ENCODE measurements around the gene KCNQ1. TPM values are rescaled to one million over a fixed set of nuclear protein-coding genes. Genes with fewer than 3 reads are reported as not detected.

The KCNQ1 gene
- total RNA-seq, 1 experiment from 2014 or later = not detected

DNA sequence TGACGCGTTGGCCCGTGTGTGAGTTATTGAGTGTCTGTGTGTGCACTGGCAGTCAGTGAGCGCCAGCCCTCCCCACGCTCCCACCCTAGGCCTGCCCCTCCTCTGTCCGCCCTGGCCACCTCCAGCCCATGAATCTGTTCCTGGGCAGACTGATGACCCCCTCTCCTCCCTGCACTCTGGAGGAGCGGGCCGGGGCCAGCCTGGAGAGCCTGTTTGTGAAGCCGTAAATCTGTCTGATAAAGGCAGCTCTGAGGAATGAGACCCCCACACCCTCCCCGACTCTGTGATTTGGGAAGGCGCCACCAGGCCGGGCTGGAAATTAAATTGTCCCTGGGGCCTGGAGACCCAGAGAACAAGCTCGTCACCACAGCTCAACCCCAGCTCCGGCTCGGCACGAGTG is 35.7 kb upstream of the KCNQ1 start:
- TF ChIP-seq, protein P1, sequence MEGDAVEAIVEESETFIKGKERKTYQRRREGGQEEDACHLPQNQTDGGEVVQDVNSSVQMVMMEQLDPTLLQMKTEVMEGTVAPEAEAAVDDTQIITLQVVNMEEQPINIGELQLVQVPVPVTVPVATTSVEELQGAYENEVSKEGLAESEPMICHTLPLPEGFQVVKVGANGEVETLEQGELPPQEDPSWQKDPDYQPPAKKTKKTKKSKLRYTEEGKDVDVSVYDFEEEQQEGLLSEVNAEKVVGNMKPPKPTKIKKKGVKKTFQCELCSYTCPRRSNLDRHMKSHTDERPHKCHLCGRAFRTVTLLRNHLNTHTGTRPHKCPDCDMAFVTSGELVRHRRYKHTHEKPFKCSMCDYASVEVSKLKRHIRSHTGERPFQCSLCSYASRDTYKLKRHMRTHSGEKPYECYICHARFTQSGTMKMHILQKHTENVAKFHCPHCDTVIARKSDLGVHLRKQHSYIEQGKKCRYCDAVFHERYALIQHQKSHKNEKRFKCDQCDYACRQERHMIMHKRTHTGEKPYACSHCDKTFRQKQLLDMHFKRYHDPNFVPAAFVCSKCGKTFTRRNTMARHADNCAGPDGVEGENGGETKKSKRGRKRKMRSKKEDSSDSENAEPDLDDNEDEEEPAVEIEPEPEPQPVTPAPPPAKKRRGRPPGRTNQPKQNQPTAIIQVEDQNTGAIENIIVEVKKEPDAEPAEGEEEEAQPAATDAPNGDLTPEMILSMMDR (conservative IDR thresholded peaks at IDR 0.05) = no peak
- no peak for TF ChIP-seq EZH2 (IDR thresholded peaks at IDR 0.05; ENCODE audit: low read depth)
- BruUV-seq (replicated peaks) = no TSS peak
- POLR2A ChIA-PET (ENCODE audit: unreplicated experiment) = no interaction called here
- H3K27me3 ChIP-seq (ENCODE audit: insufficient read depth, low read depth) = 0 out of 2 replicates have a peak, but pooled peaks cover 4% of the 10 kb centered on the region
- H3K79me2 ChIP-seq (ENCODE audit: low read depth) = no peaks in the 10 kb centered on the region
- H3K9me3 ChIP-seq (ENCODE audit: insufficient read depth, low read depth) = no peaks in the 10 kb centered on the region
- H3K36me3 ChIP-seq (ENCODE audit: low read depth) = no peaks in the 10 kb centered on the region
- H2AFZ ChIP-seq = no peak overlapping the region
- no peak overlapping the region for H3K27ac ChIP-seq
- no peak for DNase-seq
- intact Hi-C loops (cut with micrococcal nuclease; ENCODE audit: unreplicated experiment) = no loop called here
- no peaks in the 10 kb centered on the region for H4K20me1 ChIP-seq (ENCODE audit: insufficient read depth)
- no peak overlapping the region for H3K4me3 ChIP-seq
- CTCF ChIA-PET = no interaction called here
- no peaks in the 10 kb centered on the region for H3K9me2 ChIP-seq (ENCODE audit: insufficient read depth)
- H3K4me2 ChIP-seq = no peak overlapping the region
- no peaks in the 10 kb centered on the region for H3K4me1 ChIP-seq (replicated peaks; ENCODE audit: insufficient read depth)
- H3F3A ChIP-seq (ENCODE audit: insufficient read depth, low read depth) = no peaks in the 10 kb centered on the region

- Histone ChIP-seq H3K9me2 (ENCODE audit: insufficient read depth) (no peaks in the 10 kb centered on the region), H3K4me2 (no peak overlapping the region), H3K79me2 (ENCODE audit: low read depth) (no peaks in the 10 kb centered on the region), H3F3A (ENCODE audit: insufficient read depth, low read depth) (no peaks in the 10 kb centered on the region), H3K27me3 (ENCODE audit: insufficient read depth, low read depth) (0 out of 2 replicates have a peak, but pooled peaks cover 4% of the 10 kb centered on the region), H3K4me3 (no peak overlapping the region), H4K20me1 (ENCODE audit: insufficient read depth) (no peaks in the 10 kb centered on the region), H3K27ac (no peak overlapping the region), H2AFZ (no peak overlapping the region), H3K36me3 (ENCODE audit: low read depth) (no peaks in the 10 kb centered on the region), H3K9me3 (ENCODE audit: insufficient read depth, low read depth) (no peaks in the 10 kb centered on the region), H3K4me1 (replicated peaks; ENCODE audit: insufficient read depth) (no peaks in the 10 kb centered on the region)
- BruUV-seq (replicated peaks) = no TSS peak
- intact Hi-C loops (cut with micrococcal nuclease; ENCODE audit: unreplicated experiment) = no loop called here
- CTCF ChIA-PET = no interaction called here
- TF ChIP-seq, protein P1 (conservative IDR thresholded peaks at IDR 0.05) = no peak
- no peak for TF ChIP-seq EZH2 (IDR thresholded peaks at IDR 0.05; ENCODE audit: low read depth)
- DNase-seq = no peak
- POLR2A ChIA-PET (ENCODE audit: unreplicated experiment) = no interaction called here
Measured at GRCh38 chr11:2409611-2410468, 35.0 kb upstream of the KCNQ1 start.

GRCh38 chr11:2410616-2411015 is 34.2 kb upstream of the KCNQ1 start:
- H3K4me1 ChIP-seq (replicated peaks; ENCODE audit: insufficient read depth) = no peaks in the 10 kb centered on the region
- H3K9me2 ChIP-seq (ENCODE audit: insufficient read depth) = no peaks in the 10 kb centered on the region
- intact Hi-C loops (cut with micrococcal nuclease; ENCODE audit: unreplicated experiment) = no loop called here
- no peaks in the 10 kb centered on the region for H3F3A ChIP-seq (ENCODE audit: insufficient read depth, low read depth)
- no peaks in the 10 kb centered on the region for H3K9me3 ChIP-seq (ENCODE audit: insufficient read depth, low read depth)
- BruUV-seq (replicated peaks) = no TSS peak
- TF ChIP-seq, protein P1 (conservative IDR thresholded peaks at IDR 0.05) = no peak
- no peak for TF ChIP-seq EZH2 (IDR thresholded peaks at IDR 0.05; ENCODE audit: low read depth)
- H3K4me3 ChIP-seq = no peak overlapping the region
- no peaks in the 10 kb centered on the region for H4K20me1 ChIP-seq (ENCODE audit: insufficient read depth)
- no peak overlapping the region for H3K4me2 ChIP-seq
- ChIA-PET POLR2A (ENCODE audit: unreplicated experiment) (no interaction called here), CTCF (no interaction called here)
- no peaks in the 10 kb centered on the region for H3K36me3 ChIP-seq (ENCODE audit: low read depth)
- DNase-seq = no peak
- no peak overlapping the region for H2AFZ ChIP-seq
- no peaks in the 10 kb centered on the region for H3K79me2 ChIP-seq (ENCODE audit: low read depth)
- H3K27me3 ChIP-seq (ENCODE audit: insufficient read depth, low read depth) = 0 out of 2 replicates have a peak, but pooled peaks cover 4% of the 10 kb centered on the region
- H3K27ac ChIP-seq = no peak overlapping the region
